OCI-LY1 (cell line): ENCODE measurements around the gene NEMP1.

Source experiments
- H2AFZ ChIP-seq: fragments of 200-600 bp; sonication (generic), shearing (Covaris generic); 2 replicates; pipeline ENCODE4 v1.6.0; 2014; ENCODE audit warnings: antibody characterized with exemption, mild to moderate bottlenecking, low read length
- H3F3A ChIP-seq: fragments of 200-600 bp; sonication (generic), shearing (Covaris generic); 2 replicates; pipeline ENCODE4 v1.6.0; 2014; ENCODE audit warnings: mild to moderate bottlenecking, antibody characterized with exemption, low read length, moderate library complexity; ENCODE audit not compliant: insufficient read depth
- H3K27ac ChIP-seq: fragments of 200-600 bp; sonication (generic); 2 replicates; pipeline ENCODE4 v1.5.1; 2014; ENCODE audit warnings: low read length, mixed run types, mild to moderate bottlenecking, low read depth; ENCODE audit not compliant: poor library complexity, severe bottlenecking
- H3K27me3 ChIP-seq: fragments of 200-600 bp; sonication (generic); 2 replicates; pipeline ENCODE4 v1.6.0; 2014; ENCODE audit warnings: antibody characterized with exemption, mild to moderate bottlenecking, low read length, moderate library complexity; ENCODE audit not compliant: insufficient read depth
- H3K36me3 ChIP-seq: fragments of 200-600 bp; sonication (generic); 2 replicates; pipeline ENCODE4 v1.6.1; 2014; ENCODE audit warnings: mild to moderate bottlenecking, antibody characterized with exemption, low read length, moderate library complexity, mixed read lengths; ENCODE audit not compliant: insufficient read depth
- H3K4me1 ChIP-seq: fragments of 200-600 bp; sonication (generic); 2 replicates; pipeline ENCODE4 v1.5.1; 2014; ENCODE audit warnings: mild to moderate bottlenecking, low read length, moderate library complexity; ENCODE audit not compliant: insufficient read depth, severe bottlenecking
- H3K4me2 ChIP-seq: fragments of 200-600 bp; sonication (generic), shearing (Covaris generic); 2 replicates; pipeline ENCODE4 v1.6.1; 2014; ENCODE audit warnings: low read length
- H3K4me3 ChIP-seq: fragments of 200-600 bp; sonication (generic); 2 replicates; pipeline ENCODE4 v1.5.1; 2014; ENCODE audit warnings: low read length, low read depth, mild to moderate bottlenecking, mixed read lengths; ENCODE audit not compliant: poor library complexity, severe bottlenecking
- H3K79me2 ChIP-seq: fragments of 200-600 bp; shearing (Covaris generic); 2 replicates; pipeline ENCODE4 v1.6.1; 2016; ENCODE audit warnings: mixed run types, low read length, mixed read lengths; ENCODE audit not compliant: insufficient read depth
- H3K9ac ChIP-seq: fragments of 200-600 bp; sonication (generic), shearing (Covaris generic); 2 replicates; pipeline ENCODE4 v1.6.1; 2014; ENCODE audit warnings: mild to moderate bottlenecking, low read length, mixed read lengths
- H3K9me2 ChIP-seq: fragments of 200-600 bp; sonication (generic), shearing (Covaris generic); 2 replicates; pipeline ENCODE4 v1.6.1; 2014; ENCODE audit warnings: low read depth, mild to moderate bottlenecking, low read length, mixed read lengths
- H3K9me3 ChIP-seq: fragments of 200-600 bp; shearing (Covaris generic); 2 replicates; pipeline ENCODE4 v1.6.1; 2014; ENCODE audit warnings: low read length, mixed read lengths
- H4K20me1 ChIP-seq: fragments of 200-600 bp; sonication (generic), shearing (Covaris generic); 2 replicates; pipeline ENCODE4 v1.6.0; 2016; ENCODE audit warnings: mild to moderate bottlenecking, low read length; ENCODE audit not compliant: insufficient read depth
- EZH2 ChIP-seq: fragments of 200-600 bp; sonication (generic), shearing (Covaris generic); IDR thresholded peaks from 2 replicates; pipeline ENCODE4 v1.8.0; 2017; ENCODE audit warnings: borderline replicate concordance, mixed run types, mild to moderate bottlenecking, antibody characterized with exemption, low read length, moderate library complexity, mixed read lengths
- TF ChIP-seq, protein P1 (sequence below): fragments of 200-600 bp; sonication (generic), shearing (Covaris generic); IDR thresholded peaks from 2 replicates; pipeline ENCODE4 v1.5.1; 2017; ENCODE audit warnings: mild to moderate bottlenecking, antibody characterized with exemption, low read length, moderate library complexity, mixed read lengths

NEMP1 gene

GRCh38 chr12:57046086-57046791 lies 32.4 kb downstream of the NEMP1 start:
- no peaks in the 10 kb centered on the region for H3K9me3 ChIP-seq
- H3K9me2 ChIP-seq: no peaks in the 10 kb centered on the region
- TF ChIP-seq EZH2: no peak
- TF ChIP-seq, protein P1, sequence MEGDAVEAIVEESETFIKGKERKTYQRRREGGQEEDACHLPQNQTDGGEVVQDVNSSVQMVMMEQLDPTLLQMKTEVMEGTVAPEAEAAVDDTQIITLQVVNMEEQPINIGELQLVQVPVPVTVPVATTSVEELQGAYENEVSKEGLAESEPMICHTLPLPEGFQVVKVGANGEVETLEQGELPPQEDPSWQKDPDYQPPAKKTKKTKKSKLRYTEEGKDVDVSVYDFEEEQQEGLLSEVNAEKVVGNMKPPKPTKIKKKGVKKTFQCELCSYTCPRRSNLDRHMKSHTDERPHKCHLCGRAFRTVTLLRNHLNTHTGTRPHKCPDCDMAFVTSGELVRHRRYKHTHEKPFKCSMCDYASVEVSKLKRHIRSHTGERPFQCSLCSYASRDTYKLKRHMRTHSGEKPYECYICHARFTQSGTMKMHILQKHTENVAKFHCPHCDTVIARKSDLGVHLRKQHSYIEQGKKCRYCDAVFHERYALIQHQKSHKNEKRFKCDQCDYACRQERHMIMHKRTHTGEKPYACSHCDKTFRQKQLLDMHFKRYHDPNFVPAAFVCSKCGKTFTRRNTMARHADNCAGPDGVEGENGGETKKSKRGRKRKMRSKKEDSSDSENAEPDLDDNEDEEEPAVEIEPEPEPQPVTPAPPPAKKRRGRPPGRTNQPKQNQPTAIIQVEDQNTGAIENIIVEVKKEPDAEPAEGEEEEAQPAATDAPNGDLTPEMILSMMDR: no peak
- no peak overlapping the region for H3K27ac ChIP-seq
- H3K36me3 ChIP-seq: no peaks in the 10 kb centered on the region
- no peaks in the 10 kb centered on the region for H3K27me3 ChIP-seq
- no peak overlapping the region for H2AFZ ChIP-seq
- no peak overlapping the region for H3K9ac ChIP-seq
- no peak overlapping the region for H3K4me2 ChIP-seq
- no peaks in the 10 kb centered on the region for H3K79me2 ChIP-seq
- H3K4me1 ChIP-seq: no peaks in the 10 kb centered on the region
- H4K20me1 ChIP-seq: no peaks in the 10 kb centered on the region
- no peak overlapping the region for H3K4me3 ChIP-seq
- no peaks in the 10 kb centered on the region for H3F3A ChIP-seq

GRCh38 chr12:57044889-57045288 lies 33.7 kb downstream of the NEMP1 start:
- Histone ChIP-seq H3K27me3 (no peaks in the 10 kb centered on the region), H3K9me2 (no peaks in the 10 kb centered on the region), H3K4me1 (no peaks in the 10 kb centered on the region), H3K4me3 (no peak overlapping the region), H3K36me3 (no peaks in the 10 kb centered on the region), H3K4me2 (no peak overlapping the region), H3K79me2 (no peaks in the 10 kb centered on the region), H3K9me3 (no peaks in the 10 kb centered on the region), H3K9ac (no peak overlapping the region), H2AFZ (no peak overlapping the region), H3K27ac (no peak overlapping the region), H4K20me1 (no peaks in the 10 kb centered on the region), H3F3A (no peaks in the 10 kb centered on the region)
- TF ChIP-seq, protein P1: no peak
- TF ChIP-seq EZH2: no peak

- no peaks in the 10 kb centered on the region for H3K9me2 ChIP-seq
- no peaks in the 10 kb centered on the region for H3K27me3 ChIP-seq
- H3K4me1 ChIP-seq: no peaks in the 10 kb centered on the region
- no peak overlapping the region for H3K27ac ChIP-seq
- no peaks in the 10 kb centered on the region for H3K9me3 ChIP-seq
- no peaks in the 10 kb centered on the region for H3F3A ChIP-seq
- H3K36me3 ChIP-seq: no peaks in the 10 kb centered on the region
- no peak overlapping the region for H3K4me3 ChIP-seq
- H2AFZ ChIP-seq: no peak overlapping the region
- TF ChIP-seq, protein P1: no peak
- TF ChIP-seq EZH2: no peak
- no peak overlapping the region for H3K4me2 ChIP-seq
- H3K9ac ChIP-seq: no peak overlapping the region
- no peaks in the 10 kb centered on the region for H3K79me2 ChIP-seq
- no peaks in the 10 kb centered on the region for H4K20me1 ChIP-seq
These were observed 34.1 kb downstream of the NEMP1 start for GRCh38 chr12:57044468-57044867.
